Measurements from ENCODE around the gene G2E3. TPM values are rescaled to one million over a fixed set of nuclear protein-coding genes. Genes with fewer than 3 reads are reported as not detected.
"Not testable (repeated sequence)": the region's sequence is repeated elsewhere in the genome, so short reads cannot be mapped to it uniquely, and the experiment has no call there.

Gene G2E3
- total RNA-seq, 2 experiments from 2014 or later: 28.6 to 29.1 TPM

DNA sequence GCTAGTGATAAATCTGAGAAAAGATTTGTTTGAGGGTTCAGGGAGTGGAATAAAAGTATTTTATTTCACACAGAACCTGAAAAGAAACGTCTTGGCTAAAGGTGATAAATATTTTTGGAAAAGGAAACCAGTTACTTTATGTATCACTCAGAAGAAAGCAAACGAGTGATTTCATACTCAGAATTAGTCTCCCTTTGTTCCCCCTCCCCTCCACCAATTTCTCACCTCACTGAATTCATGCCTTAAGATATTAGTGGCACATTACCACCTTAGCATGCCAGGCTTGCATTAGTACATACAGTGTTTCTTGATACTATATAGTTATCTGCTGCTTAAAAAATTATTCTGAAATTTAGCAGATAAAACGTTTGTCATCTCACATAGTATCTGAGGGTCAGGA is 28.2 kb downstream of the G2E3 start:
- H3K27me3 Mint-ChIP-seq (ENCODE audit: low read depth): no peaks in the 10 kb centered on the region
- H3K27ac Mint-ChIP-seq: no peak overlapping the region
- no peak for DNase-seq
- peaks cover 57% of the 10 kb centered on the region for H3K36me3 Mint-ChIP-seq (ENCODE audit: low read depth)
- CTCF ChIA-PET: no interaction called here
- peaks cover 15% of the 10 kb centered on the region for H3K9me3 Mint-ChIP-seq
- H3K4me1 Mint-ChIP-seq (ENCODE audit: low read depth): peaks cover 8% of the 10 kb centered on the region
- intact Hi-C loops (cut with micrococcal nuclease): no loop called here
- H3K4me3 Mint-ChIP-seq: no peak overlapping the region

DNA sequence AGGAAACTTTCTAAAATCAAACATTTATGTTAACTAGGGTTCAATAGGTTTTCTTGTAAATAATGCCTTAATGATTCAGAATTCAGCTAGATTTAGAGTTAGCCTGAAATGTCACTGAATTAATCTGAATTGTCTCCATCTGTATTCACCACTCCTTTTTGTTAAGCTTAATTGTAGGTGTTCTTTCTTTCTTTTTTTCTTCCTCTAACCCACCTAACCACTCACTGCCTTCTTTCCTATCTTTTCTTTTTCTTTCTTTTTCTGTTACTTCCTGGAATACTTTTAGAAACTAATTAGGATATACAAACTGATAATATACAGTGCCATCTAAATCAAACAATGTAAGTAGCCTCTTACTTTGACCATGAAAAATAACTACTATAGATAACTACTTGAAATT is 29.9 kb downstream of the G2E3 start:
- Mint-ChIP-seq H3K36me3 (ENCODE audit: low read depth) (peaks cover 42% of the 10 kb centered on the region), H3K27ac (no peak overlapping the region), H3K4me1 (ENCODE audit: low read depth) (peaks cover 8% of the 10 kb centered on the region), H3K9me3 (peaks cover 10% of the 10 kb centered on the region), H3K27me3 (ENCODE audit: low read depth) (no peaks in the 10 kb centered on the region), H3K4me3 (no peak overlapping the region)
- CTCF ChIA-PET: interaction anchor here (0.6 kb wide), 1 partner anchor 1175 kb away, joined by 3 read pairs; no protein-coding TSS in a partner anchor
- DNase-seq: no peak
- intact Hi-C loops (cut with micrococcal nuclease): no loop called here

DNA sequence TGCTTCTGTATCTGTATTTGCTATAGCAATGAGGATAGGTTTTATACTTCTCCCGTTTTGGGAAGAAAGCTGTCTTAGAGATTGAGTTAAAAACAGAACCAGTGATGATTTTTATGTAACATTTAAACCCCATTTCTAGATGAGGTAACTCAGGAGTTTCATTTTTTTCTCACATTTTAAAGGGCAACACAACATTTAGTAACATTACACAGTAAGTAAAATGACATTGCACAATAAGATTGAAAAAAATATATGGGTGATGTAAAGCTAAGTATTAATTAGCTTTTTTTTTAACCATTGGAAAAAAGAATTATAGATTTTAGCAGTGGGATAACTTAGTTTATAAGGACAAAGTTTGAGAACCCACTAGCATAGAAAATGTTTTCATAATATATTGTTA is 38.0 kb downstream of the G2E3 start:
- intact Hi-C loops (cut with micrococcal nuclease): no loop called here
- no peaks in the 10 kb centered on the region for H3K27me3 Mint-ChIP-seq (ENCODE audit: low read depth)
- peaks cover 6% of the 10 kb centered on the region for H3K36me3 Mint-ChIP-seq (ENCODE audit: low read depth)
- DNase-seq: no peak
- no peak overlapping the region for H3K4me3 Mint-ChIP-seq
- no peak overlapping the region for H3K27ac Mint-ChIP-seq
- H3K4me1 Mint-ChIP-seq (ENCODE audit: low read depth): no peaks in the 10 kb centered on the region
- CTCF ChIA-PET: interaction anchor here (0.6 kb wide), 1 partner anchor 49 kb away, joined by 5 read pairs; no protein-coding TSS in a partner anchor
- H3K9me3 Mint-ChIP-seq: no peaks in the 10 kb centered on the region

DNA sequence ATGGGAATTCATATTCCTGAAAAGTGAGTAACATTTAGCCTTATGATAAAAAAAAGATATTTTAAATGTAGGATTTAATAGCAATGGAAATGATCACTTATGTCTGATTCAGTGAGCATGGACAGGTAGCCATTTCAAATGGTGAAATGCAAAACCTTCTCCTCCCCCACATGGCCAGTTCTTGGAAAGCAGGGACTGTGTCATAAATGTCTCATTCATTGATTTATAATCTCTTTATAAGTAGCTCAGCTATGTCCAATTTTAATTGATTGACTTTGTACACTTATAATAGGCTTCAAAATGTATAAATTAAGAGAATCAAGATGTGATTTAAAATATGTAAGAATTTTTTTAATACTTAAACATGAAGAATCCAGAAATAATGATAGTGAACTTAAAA is 38.5 kb downstream of the G2E3 start:
- DNase-seq: no peak
- Mint-ChIP-seq H3K27me3 (ENCODE audit: low read depth) (no peaks in the 10 kb centered on the region), H3K4me1 (ENCODE audit: low read depth) (no peaks in the 10 kb centered on the region), H3K4me3 (no peak overlapping the region), H3K27ac (no peak overlapping the region), H3K36me3 (ENCODE audit: low read depth) (peaks cover 7% of the 10 kb centered on the region), H3K9me3 (no peaks in the 10 kb centered on the region)
- intact Hi-C loops (cut with micrococcal nuclease): no loop called here
- CTCF ChIA-PET: no interaction called here

DNA sequence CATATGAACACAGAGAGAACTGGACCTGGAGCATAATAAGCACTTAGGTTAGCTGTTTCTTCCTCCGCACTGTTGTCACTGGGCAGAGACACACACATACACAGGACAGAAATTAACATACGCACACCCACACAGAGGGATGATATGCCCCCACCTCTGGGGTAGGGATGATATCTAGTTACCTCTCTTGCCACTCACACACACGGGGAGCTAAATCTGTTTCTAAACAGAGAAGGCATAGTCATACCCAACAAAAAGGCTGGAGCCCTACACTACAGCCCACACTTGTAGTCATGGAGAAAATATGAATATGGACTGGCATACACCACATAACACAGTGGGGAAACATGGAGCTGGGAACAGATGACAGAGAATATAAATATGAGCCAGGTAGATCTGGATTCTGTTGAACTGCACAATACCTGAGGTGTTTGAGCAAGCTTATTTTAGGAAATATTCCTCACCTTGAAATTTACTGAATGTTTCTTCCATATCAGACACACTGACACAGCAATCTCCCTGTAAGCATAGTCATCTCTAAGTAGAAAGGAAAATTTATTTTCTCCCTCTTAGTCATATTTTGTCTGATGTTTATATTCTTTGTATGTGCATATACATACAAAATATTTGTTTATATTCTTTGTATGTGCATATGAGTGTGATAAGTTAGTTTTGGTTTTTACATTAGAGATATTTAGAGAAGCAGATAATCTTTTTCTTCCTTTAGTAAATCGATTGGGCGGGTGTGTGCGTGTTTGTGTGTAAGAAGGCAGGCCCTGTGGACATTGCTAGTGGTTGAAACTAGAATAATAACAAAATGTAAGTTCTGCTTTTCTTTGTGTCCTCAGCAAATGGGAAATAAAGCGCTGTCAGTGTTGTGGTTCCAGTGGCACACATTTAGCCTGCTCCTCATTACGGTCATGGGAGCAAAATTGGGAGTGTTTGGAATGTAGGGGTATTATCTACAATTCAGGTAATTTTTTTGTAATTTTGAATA is 42.3 kb downstream of the G2E3 start:
- intact Hi-C loops (cut with micrococcal nuclease): no loop called here
- no peaks in the 10 kb centered on the region for H3K4me1 Mint-ChIP-seq (ENCODE audit: low read depth)
- CTCF ChIA-PET: no interaction called here
- H3K27ac Mint-ChIP-seq: no peak overlapping the region
- no peaks in the 10 kb centered on the region for H3K27me3 Mint-ChIP-seq (ENCODE audit: low read depth)
- H3K4me3 Mint-ChIP-seq: no peak overlapping the region
- no peaks in the 10 kb centered on the region for H3K9me3 Mint-ChIP-seq
- peaks cover 19% of the 10 kb centered on the region for H3K36me3 Mint-ChIP-seq (ENCODE audit: low read depth)
- no peak for DNase-seq

DNA sequence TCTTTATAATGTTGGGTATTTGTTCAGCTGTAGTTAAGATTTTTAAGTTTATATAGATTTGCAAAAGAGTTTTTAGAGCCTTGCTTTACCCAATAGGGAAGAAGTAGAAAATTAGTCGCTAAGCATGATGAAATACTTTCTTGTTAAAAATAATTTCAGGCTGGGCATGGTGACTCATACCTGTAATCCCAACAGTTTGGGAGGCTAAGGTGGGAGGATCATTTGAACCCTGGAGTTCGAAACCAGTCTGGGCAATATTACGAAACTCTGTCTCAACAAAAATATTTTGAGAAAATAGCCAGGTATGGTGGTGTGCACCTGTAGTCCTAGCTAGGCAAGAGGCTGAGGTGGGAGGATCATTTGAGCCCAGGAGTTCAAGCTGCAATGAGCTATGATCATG is 44.4 kb downstream of the G2E3 start:
- Mint-ChIP-seq H3K4me1 (ENCODE audit: low read depth) (no peaks in the 10 kb centered on the region), H3K27ac (no peak overlapping the region), H3K27me3 (ENCODE audit: low read depth) (no peaks in the 10 kb centered on the region), H3K36me3 (ENCODE audit: low read depth) (peaks cover 20% of the 10 kb centered on the region), H3K9me3 (no peaks in the 10 kb centered on the region), H3K4me3 (no peak overlapping the region)
- intact Hi-C loops (cut with micrococcal nuclease): no loop called here
- CTCF ChIA-PET: no interaction called here
- no peak for DNase-seq

DNA sequence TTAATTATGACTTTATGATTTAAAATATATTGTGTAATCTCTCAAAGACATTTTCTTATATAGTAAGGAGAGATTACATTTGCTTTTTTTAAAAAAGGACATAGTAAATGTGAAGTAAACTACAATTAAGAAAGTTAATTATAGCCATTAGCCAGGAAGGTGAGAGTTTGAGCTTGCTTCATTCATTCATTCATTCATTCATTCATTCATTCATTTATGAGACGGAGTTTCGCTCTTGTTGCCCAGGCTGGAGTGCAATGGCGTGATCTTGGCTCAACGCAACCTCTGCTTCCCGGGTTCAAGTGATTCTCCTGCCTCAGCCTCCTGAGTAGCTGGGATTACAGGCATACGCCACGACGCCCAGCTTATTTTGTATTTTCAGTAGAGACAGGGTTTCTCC is 45.7 kb downstream of the G2E3 start:
- H3K9me3 Mint-ChIP-seq; CTCF ChIA-PET; H3K27ac Mint-ChIP-seq; intact Hi-C loops (cut with micrococcal nuclease); H3K27me3 Mint-ChIP-seq (ENCODE audit: low read depth); H3K4me1 Mint-ChIP-seq (ENCODE audit: low read depth); DNase-seq; H3K4me3 Mint-ChIP-seq: not testable (repeated sequence)
- peaks cover 19% of the 10 kb centered on the region for H3K36me3 Mint-ChIP-seq (ENCODE audit: low read depth)

DNA sequence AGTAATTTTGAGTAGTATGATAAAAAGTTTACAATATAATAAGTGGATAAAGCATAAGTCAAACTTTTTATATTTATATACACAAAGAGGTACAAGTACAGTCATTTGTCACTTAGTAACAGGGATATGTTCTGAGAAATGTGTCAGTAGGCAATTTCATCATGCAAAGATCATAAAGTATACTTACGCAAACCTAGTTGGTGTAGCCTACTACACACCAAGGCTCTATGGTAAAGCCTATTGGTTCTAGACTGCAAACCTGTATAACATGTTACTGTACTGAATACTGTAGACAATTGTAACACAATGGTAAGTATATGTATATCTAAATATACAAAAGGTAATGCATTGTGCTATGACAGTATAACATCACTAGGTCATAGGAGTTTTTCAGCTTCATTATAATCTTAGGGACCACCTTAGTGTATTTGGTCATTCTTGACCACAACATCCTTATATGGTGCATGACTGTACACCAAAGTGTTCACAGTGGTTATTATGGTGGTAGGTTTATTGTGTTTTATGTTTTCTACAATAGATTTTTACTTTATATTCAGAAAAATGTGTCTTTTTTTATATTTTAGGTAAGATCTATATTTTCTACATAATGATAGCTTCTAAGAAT is 48.3 kb downstream of the G2E3 start:
- H3K4me1 Mint-ChIP-seq (ENCODE audit: low read depth): no peaks in the 10 kb centered on the region
- CTCF ChIA-PET: interaction anchor here (0.6 kb wide), 2 partner anchors 84 to 92 kb away, joined by 3 to 4 read pairs; no protein-coding TSS in a partner anchor
- H3K9me3 Mint-ChIP-seq: no peaks in the 10 kb centered on the region
- H3K27me3 Mint-ChIP-seq (ENCODE audit: low read depth): no peaks in the 10 kb centered on the region
- no peak overlapping the region for H3K27ac Mint-ChIP-seq
- no peak overlapping the region for H3K4me3 Mint-ChIP-seq
- peaks cover 27% of the 10 kb centered on the region for H3K36me3 Mint-ChIP-seq (ENCODE audit: low read depth)
- intact Hi-C loops (cut with micrococcal nuclease): no loop called here
- DNase-seq: no peak

DNA sequence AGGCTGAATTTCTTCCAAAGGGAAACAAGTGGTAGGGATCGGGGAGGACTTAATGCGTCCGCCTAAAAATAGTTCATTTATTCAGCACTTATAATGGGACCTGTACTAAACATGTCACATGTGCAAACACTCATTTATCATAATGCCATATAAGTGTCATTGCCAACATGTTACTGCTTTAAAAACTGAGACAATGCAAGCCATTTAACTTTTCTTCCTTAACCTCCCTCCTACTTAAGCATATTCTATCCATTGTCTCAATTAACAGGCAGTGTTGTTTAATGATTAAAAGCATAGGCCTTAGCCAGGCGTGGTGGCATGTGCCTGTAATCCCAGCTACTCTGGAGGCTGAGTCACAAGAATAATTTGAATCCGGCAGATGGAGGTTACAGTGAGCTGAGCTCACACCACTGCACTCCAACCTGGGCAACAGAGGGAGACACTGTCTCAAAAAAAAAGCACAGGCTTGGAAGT is 49.6 kb downstream of the G2E3 start:
- H3K4me3 Mint-ChIP-seq: no peak overlapping the region
- H3K4me1 Mint-ChIP-seq (ENCODE audit: low read depth): no peaks in the 10 kb centered on the region
- H3K27me3 Mint-ChIP-seq (ENCODE audit: low read depth): no peaks in the 10 kb centered on the region
- no peak for DNase-seq
- no peaks in the 10 kb centered on the region for H3K9me3 Mint-ChIP-seq
- intact Hi-C loops (cut with micrococcal nuclease): no loop called here
- H3K27ac Mint-ChIP-seq: no peak overlapping the region
- CTCF ChIA-PET: no interaction called here
- peaks cover 25% of the 10 kb centered on the region for H3K36me3 Mint-ChIP-seq (ENCODE audit: low read depth)

DNA sequence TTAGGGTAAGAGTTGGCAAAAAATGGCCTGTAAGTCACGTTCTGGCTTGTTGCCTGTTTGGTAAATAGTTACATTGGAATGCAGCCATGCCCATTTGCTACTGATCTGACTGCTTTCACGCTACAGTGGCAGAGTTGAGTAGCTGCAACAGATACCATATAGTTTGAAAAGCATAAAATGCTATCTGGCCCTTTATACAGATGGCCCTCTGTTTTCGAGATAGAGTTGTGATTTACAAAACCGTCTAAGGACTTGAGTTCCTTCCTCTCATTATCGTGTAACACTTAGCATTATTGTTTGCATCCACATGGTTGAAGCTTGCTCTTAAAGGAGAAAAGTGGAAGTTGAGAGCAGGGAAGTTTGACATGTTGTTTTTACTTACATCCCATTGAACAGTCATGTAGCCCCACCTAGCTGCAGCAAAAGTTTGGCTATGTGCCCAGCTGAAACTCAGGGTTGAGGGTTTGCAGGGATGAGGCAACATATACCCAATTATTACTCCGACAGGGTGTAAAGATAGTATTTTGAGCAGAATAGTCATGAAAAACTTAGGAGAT is 51.9 kb downstream of the G2E3 start:
- no peaks in the 10 kb centered on the region for H3K4me1 Mint-ChIP-seq (ENCODE audit: low read depth)
- no peaks in the 10 kb centered on the region for H3K27me3 Mint-ChIP-seq (ENCODE audit: low read depth)
- no peaks in the 10 kb centered on the region for H3K9me3 Mint-ChIP-seq
- intact Hi-C loops (cut with micrococcal nuclease): loop anchor here (1.0 kb wide), 1 partner anchor 236 kb away; no protein-coding TSS in a partner anchor
- CTCF ChIA-PET: interaction anchor here (0.6 to 1.1 kb wide), 3 partner anchors 43 to 89 kb away, joined by 3 to 4 read pairs (median 4); no protein-coding TSS in a partner anchor
- no peak overlapping the region for H3K27ac Mint-ChIP-seq
- H3K4me3 Mint-ChIP-seq: no peak overlapping the region
- peaks cover 17% of the 10 kb centered on the region for H3K36me3 Mint-ChIP-seq (ENCODE audit: low read depth)
- DNase-seq: peak; percentile 58

DNA sequence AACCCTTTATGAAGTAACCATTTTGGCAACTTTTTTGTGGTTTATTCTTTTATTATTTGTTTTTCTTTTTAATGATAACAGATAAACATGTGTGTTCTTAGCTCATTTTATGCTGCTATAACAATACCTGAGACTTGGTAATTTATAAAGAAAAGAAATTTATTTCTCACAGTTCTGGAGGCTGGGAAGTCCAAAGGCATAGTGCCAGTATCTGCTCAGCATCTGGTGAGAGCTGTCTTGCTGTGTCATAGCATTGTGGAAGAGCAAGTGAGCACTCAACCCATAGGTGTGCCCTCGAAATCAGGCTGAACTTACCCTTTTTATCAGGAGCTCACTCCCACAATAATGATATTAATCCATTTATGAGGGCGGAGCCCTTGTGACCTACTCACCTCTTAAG is 55.2 kb downstream of the G2E3 start:
- H3K27me3 Mint-ChIP-seq (ENCODE audit: low read depth): no peaks in the 10 kb centered on the region
- H3K36me3 Mint-ChIP-seq (ENCODE audit: low read depth): peaks cover 19% of the 10 kb centered on the region
- CTCF ChIA-PET: no interaction called here
- H3K4me1 Mint-ChIP-seq (ENCODE audit: low read depth): no peaks in the 10 kb centered on the region
- no peak overlapping the region for H3K27ac Mint-ChIP-seq
- intact Hi-C loops (cut with micrococcal nuclease): no loop called here
- H3K9me3 Mint-ChIP-seq: no peaks in the 10 kb centered on the region
- no peak for DNase-seq
- no peak overlapping the region for H3K4me3 Mint-ChIP-seq

DNA sequence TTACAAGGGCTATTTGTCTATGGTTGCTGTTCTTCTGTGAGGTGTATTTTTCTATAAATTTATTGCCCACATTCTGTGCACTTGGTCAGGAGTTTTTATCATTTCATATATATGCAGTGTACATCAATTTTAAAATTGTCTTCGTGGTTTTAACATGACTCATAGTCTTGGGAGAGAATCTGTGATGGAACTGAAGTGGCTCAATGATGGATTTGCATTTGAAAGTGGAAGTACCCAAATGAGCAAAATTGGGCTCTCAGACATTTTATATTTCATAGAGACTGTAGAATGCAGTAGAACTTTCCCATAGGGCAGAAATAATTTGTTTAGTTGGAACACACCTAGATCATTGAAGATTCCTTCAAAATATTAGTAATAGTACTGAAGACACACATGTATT is 61.2 kb downstream of the G2E3 start:
- intact Hi-C loops (cut with micrococcal nuclease): loop anchor here (1.0 to 10.0 kb wide), 3 partner anchors 587 to 1455 kb away; partner anchors contain the start of genes ARHGAP5, HECTD1 and NUBPL
- Mint-ChIP-seq H3K27ac (peak overlapping the region; percentile 47), H3K27me3 (ENCODE audit: low read depth) (no peaks in the 10 kb centered on the region), H3K9me3 (no peaks in the 10 kb centered on the region), H3K36me3 (ENCODE audit: low read depth) (peaks cover 9% of the 10 kb centered on the region), H3K4me3 (peak overlapping the region; percentile 5), H3K4me1 (ENCODE audit: low read depth) (peaks cover 33% of the 10 kb centered on the region)
- CTCF ChIA-PET: no interaction called here
- no peak for DNase-seq
